Activated CD8-positive, alpha-beta T cell treated with anti-CD3 and anti-CD28 coated beads, Interleukin-2, amount 10 ng/mL, durations not matched to agents 7 days and 5 days (primary cell): ENCODE measurements around the gene POLR2A. TPM values are rescaled to one million over a fixed set of nuclear protein-coding genes. Genes with fewer than 3 reads are reported as not detected.

Experiments
- ATAC-seq: fragments of 150-1000 bp; cut with Tn5 transposase; one replicate; pipeline ENCODE4 v1.10.0; 2021; ENCODE audit warnings: moderate library complexity
- CTCF ChIA-PET: fragments of 350-600 bp; sonication (Branson Sonifier 250); formaldehyde crosslinking; loops from one replicate; lab custom pipeline; 2021; ENCODE audit warnings: antibody characterized with exemption; lab: Charles Lee
- POLR2A ChIA-PET: fragments of 350-600 bp; sonication (Branson Sonifier 250); formaldehyde crosslinking; loops from one replicate; lab custom pipeline; 2021; ENCODE audit warnings: antibody characterized with exemption; lab: Charles Lee
- DNase-seq: peaks from one replicate; pipeline ENCODE4 v3.0.0-alpha.2; 2020
- H3K27ac Mint-ChIP-seq: one replicate; pipeline ENCODE4 v1.8.0; 2021; ENCODE audit warnings: mild to moderate bottlenecking, mixed read lengths
- H3K27me3 Mint-ChIP-seq: one replicate; pipeline ENCODE4 v1.8.0; 2021; ENCODE audit warnings: low read depth, mixed read lengths
- H3K36me3 Mint-ChIP-seq: one replicate; pipeline ENCODE4 v1.8.0; 2021; ENCODE audit warnings: low read depth, mixed read lengths
- H3K4me1 Mint-ChIP-seq: one replicate; pipeline ENCODE4 v1.8.0; 2021; ENCODE audit warnings: low read depth, mixed read lengths
- H3K4me3 Mint-ChIP-seq: one replicate; pipeline ENCODE4 v1.8.0; 2021; ENCODE audit warnings: mild to moderate bottlenecking, mixed read lengths
- H3K9me3 Mint-ChIP-seq: one replicate; pipeline ENCODE4 v1.8.0; 2022; ENCODE audit warnings: mixed read lengths; ENCODE audit not compliant: insufficient read depth
- total RNA-seq, 2 experiments: library from RNA; stranded (reverse); gene quantifications; one replicate each; pipeline ENCODE4 v1.2.3, GENCODE V29; 2021

Gene POLR2A
- total RNA-seq: 100 to 1,000 TPM; 183 to 185 TPM

- CTCF ChIA-PET: interaction anchor here (1.0 to 5.9 kb wide), 8 partner anchors 23 to 203 kb away, joined by 3 to 62 read pairs (median 4); partner anchors contain the start of genes FXR2, SENP3, TMEM102 and TP53
- H3K4me1 Mint-ChIP-seq: peaks cover 63% of the 10 kb centered on the region
Measured at GRCh38 chr17:7484067-7484918, at the start of gene POLR2A. Gene POLR2A (plus strand): TSS chr17:7484366.

GRCh38 chr17:7435676-7436555 is 48.2 kb upstream of the POLR2A start:
- POLR2A ChIA-PET: interaction anchor here (0.8 to 3.8 kb wide), 24 partner anchors 8 to 252 kb away, joined by 3 to 41 read pairs (median 4); partner anchors contain the start of genes ACAP1, CTDNEP1, NLGN2 and POLR2A
- CTCF ChIA-PET: interaction anchor here (0.6 to 6.7 kb wide), 44 partner anchors 10 to 390 kb away, joined by 3 to 83 read pairs (median 5); partner anchors contain the start of genes ACAP1, CHRNB1, GABARAP and MPDU1
- DNase-seq (peak; percentile 75), ATAC-seq (peak; percentile 35)
- Mint-ChIP-seq H3K9me3 (no peaks in the 10 kb centered on the region), H3K27ac (peak overlapping the region; percentile 98), H3K27me3 (peaks cover 15% of the 10 kb centered on the region), H3K4me3 (peak overlapping the region; percentile 95), H3K4me1 (peaks cover 43% of the 10 kb centered on the region), H3K36me3 (peaks cover 13% of the 10 kb centered on the region)

More at GRCh38 chr17:7484067-7484918, at the start of gene POLR2A:
- POLR2A ChIA-PET: interaction anchor here (0.5 to 4.4 kb wide), 37 partner anchors 9 to 763 kb away, joined by 3 to 41 read pairs (median 5); partner anchors contain the start of genes CD68, CHRNB1, MPDU1 and NEURL4
- H3K27ac Mint-ChIP-seq: peak within 1 kb of the TSS; percentile 99
- peak; percentile 64 for ATAC-seq
- DNase-seq: peak; percentile 97
- H3K9me3 Mint-ChIP-seq: no peaks in the 10 kb centered on the region
- H3K4me3 Mint-ChIP-seq: peak within 1 kb of the TSS; percentile 94
- peaks cover 33% of the 10 kb centered on the region for H3K36me3 Mint-ChIP-seq
- no peaks in the 10 kb centered on the region for H3K27me3 Mint-ChIP-seq

GRCh38 chr17:7436556-7437368 is 47.4 kb upstream of the POLR2A start:
- Mint-ChIP-seq H3K4me3 (peak overlapping the region; percentile 95), H3K27ac (peak overlapping the region; percentile 98), H3K9me3 (no peaks in the 10 kb centered on the region), H3K36me3 (peaks cover 13% of the 10 kb centered on the region), H3K27me3 (peaks cover 17% of the 10 kb centered on the region), H3K4me1 (peaks cover 43% of the 10 kb centered on the region)
- peak; percentile 87 for DNase-seq
- CTCF ChIA-PET: interaction anchor here (0.6 to 6.7 kb wide), 43 partner anchors 9 to 391 kb away, joined by 3 to 83 read pairs (median 6); partner anchors contain the start of genes ACAP1, CHRNB1, GABARAP and NEURL4
- peak; percentile 74 for ATAC-seq
- POLR2A ChIA-PET: interaction anchor here (0.7 to 3.8 kb wide), 20 partner anchors 9 to 251 kb away, joined by 3 to 41 read pairs (median 4); partner anchors contain the start of genes ACAP1, MPDU1, NEURL4 and NLGN2

GRCh38 chr17:7437369-7437863 is 46.8 kb upstream of the POLR2A start:
- H3K9me3 Mint-ChIP-seq: no peaks in the 10 kb centered on the region
- POLR2A ChIA-PET: interaction anchor here (0.8 to 3.8 kb wide), 13 partner anchors 8 to 250 kb away, joined by 4 to 41 read pairs (median 6); partner anchors contain the start of genes ACAP1, MPDU1, NEURL4 and POLR2A
- peaks cover 17% of the 10 kb centered on the region for H3K27me3 Mint-ChIP-seq
- H3K4me1 Mint-ChIP-seq: peaks cover 43% of the 10 kb centered on the region
- H3K4me3 Mint-ChIP-seq: peak overlapping the region; percentile 95
- peaks cover 15% of the 10 kb centered on the region for H3K36me3 Mint-ChIP-seq
- DNase-seq: no peak
- CTCF ChIA-PET: interaction anchor here (0.8 to 6.7 kb wide), 32 partner anchors 9 to 392 kb away, joined by 3 to 83 read pairs (median 10); partner anchors contain the start of genes ACAP1, CHRNB1, GABARAP and NEURL4
- H3K27ac Mint-ChIP-seq: peak overlapping the region; percentile 75
- no peak for ATAC-seq

GRCh38 chr17:7437950-7438614 is 46.1 kb upstream of the POLR2A start:
- ATAC-seq (no peak), DNase-seq (peak; percentile 73)
- CTCF ChIA-PET: interaction anchor here (1.4 to 6.5 kb wide), 10 partner anchors 16 to 122 kb away, joined by 4 to 78 read pairs (median 20); partner anchors contain the start of genes ACAP1, NEURL4, POLR2A and SENP3
- Mint-ChIP-seq H3K36me3 (peaks cover 15% of the 10 kb centered on the region), H3K4me1 (peaks cover 43% of the 10 kb centered on the region), H3K27ac (peak overlapping the region; percentile 75), H3K4me3 (peak overlapping the region; percentile 95), H3K9me3 (no peaks in the 10 kb centered on the region), H3K27me3 (peaks cover 17% of the 10 kb centered on the region)
- POLR2A ChIA-PET: interaction anchor here (0.6 to 3.0 kb wide), 6 partner anchors 20 to 249 kb away, joined by 3 to 12 read pairs (median 4); partner anchors contain the start of genes ACAP1, POLR2A and TP53

- POLR2A ChIA-PET: interaction anchor here (0.6 to 1.5 kb wide), 6 partner anchors 19 to 248 kb away, joined by 3 to 12 read pairs (median 3); partner anchors contain the start of genes POLR2A and TP53
- no peaks in the 10 kb centered on the region for H3K9me3 Mint-ChIP-seq
- peak overlapping the region; percentile 95 for H3K4me3 Mint-ChIP-seq
- peaks cover 43% of the 10 kb centered on the region for H3K4me1 Mint-ChIP-seq
- CTCF ChIA-PET: interaction anchor here (1.3 to 6.5 kb wide), 8 partner anchors 16 to 121 kb away, joined by 4 to 78 read pairs (median 34); partner anchors contain the start of genes ACAP1, POLR2A, SENP3 and SLC35G6
- DNase-seq (no peak), ATAC-seq (no peak)
- H3K27me3 Mint-ChIP-seq: peaks cover 18% of the 10 kb centered on the region
- peaks cover 20% of the 10 kb centered on the region for H3K36me3 Mint-ChIP-seq
- peak overlapping the region; percentile 62 for H3K27ac Mint-ChIP-seq
Measured at GRCh38 chr17:7438656-7439460, 45.3 kb upstream of the POLR2A start.

- H3K4me1 Mint-ChIP-seq: peaks cover 46% of the 10 kb centered on the region
- peak within 1 kb of the TSS; percentile 62 for H3K27ac Mint-ChIP-seq
- H3K9me3 Mint-ChIP-seq: no peaks in the 10 kb centered on the region
Measured at GRCh38 chr17:7439462-7440112, 44.6 kb upstream of the POLR2A start, which contains the start of gene FGF11. Gene FGF11 (plus strand): TSS chr17:7439512. CDS start chr17:7439621, 109 bp downstream.

GRCh38 chr17:7440113-7440833 is 43.9 kb upstream of the POLR2A start:
- ChIA-PET CTCF (interaction anchor here (0.7 to 6.5 kb wide), 10 partner anchors 13 to 248 kb away, joined by 4 to 78 read pairs (median 6); partner anchors contain the start of genes PLSCR3, SENP3, SLC35G6 and SOX15), POLR2A (interaction anchor here (0.6 to 2.9 kb wide), 5 partner anchors 15 to 56 kb away, joined by 3 to 20 read pairs (median 3); partner anchors contain the start of genes POLR2A and TMEM256)
- peak overlapping the region; percentile 95 for H3K4me3 Mint-ChIP-seq
- no peak for ATAC-seq
- peaks cover 47% of the 10 kb centered on the region for H3K4me1 Mint-ChIP-seq
- H3K36me3 Mint-ChIP-seq: peaks cover 22% of the 10 kb centered on the region
- no peaks in the 10 kb centered on the region for H3K9me3 Mint-ChIP-seq
- peaks cover 22% of the 10 kb centered on the region for H3K27me3 Mint-ChIP-seq
- H3K27ac Mint-ChIP-seq: peak overlapping the region; percentile 56
- DNase-seq: peak; percentile 63

More at GRCh38 chr17:7439462-7440112, 44.6 kb upstream of the POLR2A start, which contains the start of gene FGF11:
- H3K27me3 Mint-ChIP-seq: peaks cover 20% of the 10 kb centered on the region
- POLR2A ChIA-PET: interaction anchor here (0.9 to 2.9 kb wide), 4 partner anchors 15 to 56 kb away, joined by 3 to 20 read pairs (median 3); no protein-coding TSS in a partner anchor
- DNase-seq: peak; percentile 29
- H3K4me3 Mint-ChIP-seq: peak within 1 kb of the TSS; percentile 95
- no peak for ATAC-seq
- H3K36me3 Mint-ChIP-seq: peaks cover 22% of the 10 kb centered on the region
- CTCF ChIA-PET: interaction anchor here (0.7 to 6.5 kb wide), 8 partner anchors 13 to 150 kb away, joined by 4 to 78 read pairs (median 4); partner anchors contain the start of genes PLSCR3, SLC35G6, SOX15 and TMEM95
